WTC11 (cell line): ENCODE data around the gene KCNG3. TPM values are rescaled to one million over a fixed set of nuclear protein-coding genes. Genes with fewer than 3 reads are reported as not detected.

Experiments used
- ATAC-seq: fragments of 200-7000 bp; cut with Tn5 transposase; 2 replicates; pipeline ENCODE4 v1.10.0; 2021; ENCODE audit warnings: mild to moderate bottlenecking, moderate library complexity
- CTCF ChIA-PET: fragments of 300-600 bp; sonication (Branson Sonifier 250); formaldehyde crosslinking; loops from one replicate; lab custom pipeline; 2021; ENCODE audit warnings: antibody characterized with exemption; lab: Charles Lee
- POLR2A ChIA-PET: fragments of 350-600 bp; sonication (Branson Sonifier 250); formaldehyde crosslinking; loops from one replicate; lab custom pipeline; 2021; ENCODE audit warnings: antibody characterized with exemption; lab: Charles Lee
- DNase-seq: peaks from one replicate; pipeline ENCODE4 v3.0.0; 2021; ENCODE audit warnings: low spot score
- H3K27ac Mint-ChIP-seq: 2 replicates; pipeline ENCODE4 v1.8.0; 2021; ENCODE audit warnings: mixed read lengths
- H3K27me3 Mint-ChIP-seq: 2 replicates; pipeline ENCODE4 v1.8.0; 2021; ENCODE audit warnings: low read depth, mild to moderate bottlenecking, moderate library complexity, mixed read lengths
- H3K36me3 Mint-ChIP-seq: 2 replicates; pipeline ENCODE4 v1.8.0; 2021; ENCODE audit warnings: mixed read lengths
- H3K4me1 Mint-ChIP-seq: 2 replicates; pipeline ENCODE4 v1.8.0; 2022; ENCODE audit warnings: mixed read lengths
- H3K4me3 Mint-ChIP-seq: 2 replicates; pipeline ENCODE4 v1.8.0; 2021; ENCODE audit warnings: mild to moderate bottlenecking, moderate library complexity, mixed read lengths
- H3K9me3 Mint-ChIP-seq: 2 replicates; pipeline ENCODE4 v1.8.0; 2021; ENCODE audit warnings: mixed read lengths
- AR ChIP-seq: fragments of 250-450 bp; sonication (Bioruptor Pico); IDR thresholded peaks from 2 replicates; pipeline ENCODE4 v1.9.0; 2021; ENCODE audit warnings: mild to moderate bottlenecking
- CBFB ChIP-seq: sonication (generic); formaldehyde crosslinking; IDR thresholded peaks from 2 replicates; pipeline ENCODE4 v1.8.1; 2022; ENCODE audit warnings: mild to moderate bottlenecking, low read depth, missing genetic modification reagents
- CREM ChIP-seq: sonication (generic); formaldehyde crosslinking; IDR thresholded peaks from 2 replicates; pipeline ENCODE4 v1.8.1; 2022; ENCODE audit warnings: mild to moderate bottlenecking, missing genetic modification reagents, moderate library complexity
- CTCF ChIP-seq: fragments of 200-600 bp; IDR thresholded peaks from 2 replicates; pipeline ENCODE4 v1.8.0; 2022; ENCODE audit warnings: antibody characterized with exemption
- ERG ChIP-seq: fragments of 250-450 bp; sonication (Bioruptor Pico); IDR thresholded peaks from 2 replicates; pipeline ENCODE4 v1.8.0; 2021; ENCODE audit warnings: mild to moderate bottlenecking
- GTF2I ChIP-seq: fragments of 250-450 bp; sonication (Bioruptor Pico); conservative IDR thresholded peaks from 2 replicates; pipeline ENCODE4 v1.4.0; 2021; ENCODE audit warnings: mild to moderate bottlenecking
- IRF1 ChIP-seq: sonication (generic); formaldehyde crosslinking; IDR thresholded peaks from 2 replicates; pipeline ENCODE4 v1.8.0; 2023; ENCODE audit warnings: missing genetic modification reagents
- MAX ChIP-seq: sonication (generic); formaldehyde crosslinking; IDR thresholded peaks from 2 replicates; pipeline ENCODE4 v1.8.0; 2022; ENCODE audit warnings: mild to moderate bottlenecking, missing genetic modification reagents
- MXD4 ChIP-seq: fragments of 250-450 bp; sonication (Bioruptor Pico); IDR thresholded peaks from 2 replicates; pipeline ENCODE4 v1.8.0; 2021; ENCODE audit warnings: mild to moderate bottlenecking, moderate library complexity, borderline replicate concordance
- PREB ChIP-seq: sonication (generic); formaldehyde crosslinking; IDR thresholded peaks from 2 replicates; pipeline ENCODE4 v1.8.1; 2022; ENCODE audit warnings: mild to moderate bottlenecking, missing genetic modification reagents, moderate library complexity, borderline replicate concordance
- SMAD3 ChIP-seq: sonication (generic); formaldehyde crosslinking; IDR thresholded peaks from 2 replicates; pipeline ENCODE4 v1.8.0; 2022; ENCODE audit warnings: missing genetic modification reagents, mild to moderate bottlenecking, borderline replicate concordance
- TCF7 ChIP-seq: sonication (generic); formaldehyde crosslinking; IDR thresholded peaks from 2 replicates; pipeline ENCODE4 v1.8.0; 2022; ENCODE audit warnings: mild to moderate bottlenecking, low read depth, missing genetic modification reagents, moderate library complexity
- ZBTB43 ChIP-seq: sonication (generic); formaldehyde crosslinking; IDR thresholded peaks from 2 replicates; pipeline ENCODE4 v1.8.1; 2023; ENCODE audit warnings: mild to moderate bottlenecking, missing genetic modification reagents
- total RNA-seq: library from RNA; stranded (reverse); gene quantifications from 3 replicates; pipeline ENCODE4 v1.2.3, GENCODE V29; 2021

KCNG3 gene
- total RNA-seq, 1 experiment from 2014 or later: 15.5 TPM

- ChIA-PET POLR2A (interaction anchor here (0.6 kb wide), 1 partner anchor 740 kb away, joined by 4 read pairs; no protein-coding TSS in a partner anchor), CTCF (interaction anchor here (1.6 kb wide), 1 partner anchor 19 kb away, joined by 3 read pairs; no protein-coding TSS in a partner anchor)
- H3K27ac Mint-ChIP-seq: no peak overlapping the region
- no peaks in the 10 kb centered on the region for H3K36me3 Mint-ChIP-seq
- ATAC-seq (no peak), DNase-seq (no peak)
- H3K27me3 Mint-ChIP-seq: no peaks in the 10 kb centered on the region
- peaks cover 23% of the 10 kb centered on the region for H3K4me1 Mint-ChIP-seq
- no peak overlapping the region for H3K4me3 Mint-ChIP-seq
- no peaks in the 10 kb centered on the region for H3K9me3 Mint-ChIP-seq
- TF ChIP-seq IRF1 (CRISPR knock-in tag) (no peak), CTCF (no peak), PREB (CRISPR knock-in tag) (no peak), MXD4 (CRISPR knock-in tag) (no peak), CBFB (no peak), SMAD3 (CRISPR knock-in tag) (no peak)
Observed at GRCh38 chr2:42532397-42532796, 38.6 kb upstream of the KCNG3 start.

GRCh38 chr2:42523341-42523740, 29.6 kb upstream of the KCNG3 start:
- CTCF ChIA-PET: interaction anchor here (1.2 to 2.1 kb wide), 2 partner anchors 10 to 35 kb away, joined by 3 to 7 read pairs; no protein-coding TSS in a partner anchor
- DNase-seq: no peak
- H3K9me3 Mint-ChIP-seq: peaks cover 8% of the 10 kb centered on the region
- no peak overlapping the region for H3K4me3 Mint-ChIP-seq
- H3K27me3 Mint-ChIP-seq: no peaks in the 10 kb centered on the region
- TF ChIP-seq ERG (CRISPR knock-in tag) (no peak), MAX (CRISPR knock-in tag) (no peak), GTF2I (CRISPR knock-in tag) (no peak), TCF7 (CRISPR knock-in tag) (no peak), AR (CRISPR knock-in tag) (no peak), CREM (CRISPR knock-in tag) (no peak), ZBTB43 (no peak), MXD4 (CRISPR knock-in tag) (no peak)
- TF ChIP-seq, all 79 proteins: peak for 0
- H3K4me1 Mint-ChIP-seq: peaks cover 22% of the 10 kb centered on the region
- H3K36me3 Mint-ChIP-seq: no peaks in the 10 kb centered on the region
- peak overlapping the region; percentile 97 for H3K27ac Mint-ChIP-seq
- peak; percentile 67 for ATAC-seq
- POLR2A ChIA-PET: no interaction called here
